Heart left ventricle (tissue), 13 donors: ENCODE measurements around the gene TRIOBP.

Experiments
- POLR2A ChIP-seq, 2 donors: fragments of 450-650 bp; IDR thresholded peaks; one replicate each; pipeline ENCODE4 v1.6.1; 2017; ENCODE audit warnings: antibody characterized with exemption in 2 of 2, mild to moderate bottlenecking in 2 of 2, moderate library complexity in 2 of 2
- TF ChIP-seq, protein P1 (sequence below), 12 donors: fragments of 200-600 bp; sonication (generic) in 4 of 12; IDR thresholded peaks; one replicate each; pipeline versions ENCODE4 v1.5.0 to v1.8.0; 2018 to 2022; ENCODE audit warnings: antibody characterized with exemption in 12 of 12, mild to moderate bottlenecking in 5 of 12
- donor health status: ischemic (EF 13 %, LVEDD 7.1; RV severe dilation, severe dysfunction).
- donor health status: DM: no; HTN: yes; CAD: no.
- donor health status: DM: no; HTN: no; CAD: no.
- donor health status: ischemic (EF 25% LVEDD 6.9; RV normal size, moderate dysfunction).
- donor health status: ischemic (EF 25% LVEDD 5.7; RV mildly dilated, moderate dysfunction).
- donor health status: ischemic (EF 35%, LVEDD 5.7; RV mildly dilated, moderate dysfunction).
- donor health status: nonischemic (EF 11% LVEDD 7.7; RV severe dilation, severe dysfunction).
- donor health status: DM: yes; HTN: yes; CAD: no.
- donor health status: PGD.
- donor health status: ischemic (EF 29% LVEDD 5.4; RV normal size, mild dysfunction).
- donor health status: nonischemic (EF 23%, LVEDD 6.1; RV moderate dilation, normal function).

DNA sequence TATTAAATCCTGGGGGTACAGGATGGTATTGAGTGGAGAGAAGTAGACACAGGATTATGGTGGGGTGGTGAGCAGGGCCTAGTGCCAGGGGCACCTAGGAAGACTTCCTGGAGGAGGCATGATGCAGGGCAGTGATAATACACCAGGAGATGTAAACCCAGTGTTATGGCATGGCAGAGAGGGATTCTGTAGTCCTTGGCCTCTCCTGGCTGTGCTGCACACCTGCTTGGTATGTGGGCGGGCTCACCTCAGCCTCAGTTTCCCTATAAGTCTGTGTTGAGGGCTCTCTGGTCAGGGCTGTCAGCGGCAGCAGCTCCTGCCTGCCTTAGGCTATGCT is 36.2 kb upstream of the TRIOBP start:
- TF ChIP-seq, protein P1, sequence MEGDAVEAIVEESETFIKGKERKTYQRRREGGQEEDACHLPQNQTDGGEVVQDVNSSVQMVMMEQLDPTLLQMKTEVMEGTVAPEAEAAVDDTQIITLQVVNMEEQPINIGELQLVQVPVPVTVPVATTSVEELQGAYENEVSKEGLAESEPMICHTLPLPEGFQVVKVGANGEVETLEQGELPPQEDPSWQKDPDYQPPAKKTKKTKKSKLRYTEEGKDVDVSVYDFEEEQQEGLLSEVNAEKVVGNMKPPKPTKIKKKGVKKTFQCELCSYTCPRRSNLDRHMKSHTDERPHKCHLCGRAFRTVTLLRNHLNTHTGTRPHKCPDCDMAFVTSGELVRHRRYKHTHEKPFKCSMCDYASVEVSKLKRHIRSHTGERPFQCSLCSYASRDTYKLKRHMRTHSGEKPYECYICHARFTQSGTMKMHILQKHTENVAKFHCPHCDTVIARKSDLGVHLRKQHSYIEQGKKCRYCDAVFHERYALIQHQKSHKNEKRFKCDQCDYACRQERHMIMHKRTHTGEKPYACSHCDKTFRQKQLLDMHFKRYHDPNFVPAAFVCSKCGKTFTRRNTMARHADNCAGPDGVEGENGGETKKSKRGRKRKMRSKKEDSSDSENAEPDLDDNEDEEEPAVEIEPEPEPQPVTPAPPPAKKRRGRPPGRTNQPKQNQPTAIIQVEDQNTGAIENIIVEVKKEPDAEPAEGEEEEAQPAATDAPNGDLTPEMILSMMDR (IDR thresholded peaks at IDR 0.05), result no peak
- no peak for TF ChIP-seq POLR2A (IDR thresholded peaks at IDR 0.05)
